HFF-Myc (cell line): ENCODE measurements around the gene TRAM2.

Experiments used
- DNase-seq: peaks from one replicate; pipeline ENCODE4 v3.0.0-alpha.2; 2011; ENCODE audit warnings: low read depth; ENCODE audit errors: extremely low read depth
- H3K4me3 ChIP-seq: replicated peaks from 2 replicates; pipeline ENCODE4 v1.5.1; 2011; ENCODE audit warnings: low read depth, mild to moderate bottlenecking, control low read depth, low read length
- TF ChIP-seq, protein P1 (sequence below): IDR thresholded peaks from 2 replicates; pipeline ENCODE4 v1.5.1; 2012; ENCODE audit warnings: mild to moderate bottlenecking, low read depth, low read length, control low read depth; ENCODE audit errors: missing control alignments

TRAM2 gene

GRCh38 chr6:52603000-52603795 lies 26.3 kb upstream of the TRAM2 start:
- peak; percentile 86 for DNase-seq
- TF ChIP-seq, protein P1, sequence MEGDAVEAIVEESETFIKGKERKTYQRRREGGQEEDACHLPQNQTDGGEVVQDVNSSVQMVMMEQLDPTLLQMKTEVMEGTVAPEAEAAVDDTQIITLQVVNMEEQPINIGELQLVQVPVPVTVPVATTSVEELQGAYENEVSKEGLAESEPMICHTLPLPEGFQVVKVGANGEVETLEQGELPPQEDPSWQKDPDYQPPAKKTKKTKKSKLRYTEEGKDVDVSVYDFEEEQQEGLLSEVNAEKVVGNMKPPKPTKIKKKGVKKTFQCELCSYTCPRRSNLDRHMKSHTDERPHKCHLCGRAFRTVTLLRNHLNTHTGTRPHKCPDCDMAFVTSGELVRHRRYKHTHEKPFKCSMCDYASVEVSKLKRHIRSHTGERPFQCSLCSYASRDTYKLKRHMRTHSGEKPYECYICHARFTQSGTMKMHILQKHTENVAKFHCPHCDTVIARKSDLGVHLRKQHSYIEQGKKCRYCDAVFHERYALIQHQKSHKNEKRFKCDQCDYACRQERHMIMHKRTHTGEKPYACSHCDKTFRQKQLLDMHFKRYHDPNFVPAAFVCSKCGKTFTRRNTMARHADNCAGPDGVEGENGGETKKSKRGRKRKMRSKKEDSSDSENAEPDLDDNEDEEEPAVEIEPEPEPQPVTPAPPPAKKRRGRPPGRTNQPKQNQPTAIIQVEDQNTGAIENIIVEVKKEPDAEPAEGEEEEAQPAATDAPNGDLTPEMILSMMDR = peak; percentile 16
- no peak overlapping the region for H3K4me3 ChIP-seq

GRCh38 chr6:52598824-52599190 lies 21.9 kb upstream of the TRAM2 start:
- H3K4me3 ChIP-seq = no peak overlapping the region
- no peak for DNase-seq
- TF ChIP-seq, protein P1 = no peak

DNA sequence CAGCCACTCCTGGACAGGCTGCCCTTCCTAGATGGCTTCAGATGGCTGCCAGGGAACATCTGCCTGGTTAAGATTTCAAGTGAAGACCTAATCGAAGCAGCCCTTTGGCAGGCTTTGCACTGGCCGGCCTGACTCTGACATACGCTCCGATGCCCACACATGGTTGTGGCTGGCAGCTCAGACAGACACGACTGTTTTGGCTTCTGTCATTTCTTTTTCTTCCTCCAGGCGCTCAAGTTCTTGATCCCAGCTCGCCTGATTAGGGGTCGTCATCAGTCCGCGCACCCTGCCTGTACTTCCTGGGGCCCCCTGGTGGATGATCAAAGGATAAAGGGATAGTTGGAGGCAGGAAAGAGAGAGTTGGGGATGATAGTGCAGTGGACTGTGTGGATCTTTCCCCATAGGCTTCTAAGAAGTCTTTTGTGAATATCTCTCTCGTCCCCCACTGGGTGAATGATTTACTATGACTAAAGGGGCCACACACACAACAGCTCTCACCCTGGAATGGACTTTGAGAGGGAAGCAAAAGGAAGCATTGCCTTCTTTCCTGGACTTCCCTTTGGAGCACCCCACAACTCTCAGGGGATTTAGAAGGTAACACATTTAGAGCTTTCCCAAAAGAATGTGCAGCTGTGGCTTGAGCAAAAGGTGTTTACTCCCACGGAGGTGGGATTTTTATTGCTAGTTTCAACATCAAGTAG lies 21.4 kb upstream of the TRAM2 start:
- H3K4me3 ChIP-seq = no peak overlapping the region
- TF ChIP-seq, protein P1 = peak; percentile 83
- DNase-seq = no peak

- DNase-seq = no peak
- TF ChIP-seq, protein P1 = no peak
- no peak overlapping the region for H3K4me3 ChIP-seq
These were observed 20.9 kb upstream of the TRAM2 start for GRCh38 chr6:52597738-52598122.

DNA sequence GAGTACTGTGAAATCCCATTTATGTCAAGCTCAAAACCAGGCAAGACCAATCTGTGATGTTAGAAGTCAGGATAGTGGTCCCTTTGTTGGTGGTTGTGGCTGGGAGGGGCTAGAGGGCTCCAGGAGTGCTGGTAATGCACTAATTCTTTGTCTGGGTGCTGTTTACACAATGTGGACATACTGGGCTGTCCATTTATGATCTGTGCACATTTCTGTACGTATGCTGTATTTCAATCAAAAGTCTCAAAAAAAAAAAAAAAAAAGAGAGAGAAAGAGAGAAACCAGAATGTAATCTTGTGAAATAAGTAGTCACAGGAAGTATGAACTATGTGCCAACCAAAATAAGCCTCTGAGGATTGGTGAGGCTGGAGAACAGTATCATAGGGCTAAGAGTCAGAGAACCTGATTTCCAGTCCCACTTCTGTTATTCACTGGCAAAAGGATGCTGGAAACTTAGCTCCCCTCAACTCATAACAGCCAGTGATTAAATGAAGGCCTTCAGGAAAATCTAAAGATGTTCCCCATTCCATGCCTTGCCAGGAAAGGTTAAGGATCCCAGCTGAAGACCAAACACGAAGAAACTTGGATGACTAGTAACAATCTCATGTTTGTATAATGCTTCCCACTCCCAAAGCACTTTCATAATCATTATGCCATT lies 19.6 kb upstream of the TRAM2 start:
- no peak for DNase-seq
- no peak overlapping the region for H3K4me3 ChIP-seq
- TF ChIP-seq, protein P1 = no peak

DNA sequence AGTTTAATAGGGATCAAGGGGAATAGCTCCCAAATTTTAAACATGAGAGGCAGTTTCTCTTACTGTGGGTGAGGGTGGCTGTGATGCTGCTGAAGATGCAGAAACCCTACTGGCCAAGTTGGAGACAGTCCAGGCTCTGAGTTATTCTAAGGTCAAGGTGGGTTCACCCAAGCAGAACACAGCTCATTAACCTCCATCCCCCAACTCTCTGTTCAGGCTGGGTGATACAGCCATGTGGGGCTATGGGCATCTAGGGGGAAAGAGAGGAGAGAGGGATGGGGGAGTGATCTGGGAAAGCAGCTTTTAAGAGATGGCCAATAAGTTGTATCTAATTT lies 18.9 kb upstream of the TRAM2 start:
- DNase-seq = no peak
- TF ChIP-seq, protein P1 = no peak
- no peak overlapping the region for H3K4me3 ChIP-seq
